ENCODE data around the gene LZIC. TPM values are rescaled to one million over a fixed set of nuclear protein-coding genes. Genes with fewer than 3 reads are reported as not detected.
A peak's percentile ranks its signal among the peaks of the same experiment; 100 is the strongest.

The LZIC gene
- polyA plus RNA-seq, 2 of the 4 experiments (the other 2 are of a cell fraction): 24.5 to 29.0 TPM

- no CpG with 5 or more reads among the region's 55 CpGs for WGBS (ENCODE audit: missing lambda C conversion rate)
- CTCF ChIA-PET: no interaction called here
- ATAC-seq (peak; percentile 71 to 89), DNase-seq (ENCODE audit: low read depth in 1 of 2, low spot score in 1 of 2) (peak in 1 of 2 experiments; percentile 62), FAIRE-seq (no peak)
- Histone ChIP-seq H3K9me3 (no peaks in the 10 kb centered on the region), H3K4me3 (peak within 1 kb of the TSS; percentile 92), H3K4me2 (peak within 1 kb of the TSS; percentile 96), H3K4me1 (peaks cover 13% of the 10 kb centered on the region; the same call in 2 of the 3 replicates), H3K27ac (peak within 1 kb of the TSS; percentile 81 to 89)
- TF ChIP-seq CBX2 (IDR thresholded peaks at IDR 0.05; ENCODE audit: borderline replicate concordance, low read depth) (no peak), EP300 (IDR thresholded peaks at IDR 0.05) (no peak), TFCP2L1 (CRISPR knock-in tag; IDR thresholded peaks at IDR 0.05) (no peak), POLR2A (IDR thresholded peaks at IDR 0.05; ENCODE audit: low read length) (peak; percentile 44), HMGXB4 (CRISPR knock-in tag; IDR thresholded peaks at IDR 0.05; ENCODE audit: borderline replicate concordance) (no peak), CBX8 (IDR thresholded peaks at IDR 0.05) (no peak), FOXS1 (CRISPR knock-in tag; IDR thresholded peaks at IDR 0.05) (no peak)
- POLR2A ChIA-PET: no interaction called here
These were observed 33.1 kb downstream of the LZIC start, which contains the start of gene CTNNBIP1 for GRCh38 chr1:9910076-9910422. CTNNBIP1 (minus strand) TSS chr1:9910269; CDS start chr1:9872064, 38,205 bp downstream.

GRCh38 chr1:9909234-9910046 lies 33.8 kb downstream of the LZIC start:
- Histone ChIP-seq H3K4me3 (peak overlapping the region; percentile 92), H3K4me2 (peak overlapping the region; percentile 96), H3K4me1 (peaks cover 13% of the 10 kb centered on the region; the same call in 2 of the 3 replicates), H3K27ac (peak overlapping the region; percentile 81 to 89), H3K9me3 (no peaks in the 10 kb centered on the region)
- no peak for DNase-seq (ENCODE audit: low read depth in 1 of 2, low spot score in 1 of 2)
- CTCF ChIA-PET: no interaction called here
- TF ChIP-seq MAZ (IDR thresholded peaks at IDR 0.05; ENCODE audit: borderline replicate concordance, low read depth, low read length) (no peak), HMGXB4 (CRISPR knock-in tag; IDR thresholded peaks at IDR 0.05; ENCODE audit: borderline replicate concordance) (no peak), RFX5 (IDR thresholded peaks at IDR 0.05) (no peak), JUNB (IDR thresholded peaks at IDR 0.05) (no peak), HOXA7 (CRISPR knock-in tag; IDR thresholded peaks at IDR 0.05) (no peak), SMC3 (IDR thresholded peaks at IDR 0.05) (no peak), HOXB13 (CRISPR knock-in tag; IDR thresholded peaks at IDR 0.05; ENCODE audit: low read depth) (no peak), TP53 (CRISPR knock-in tag; IDR thresholded peaks at IDR 0.05) (no peak), ATOH8 (CRISPR knock-in tag; IDR thresholded peaks at IDR 0.05; ENCODE audit: low read depth) (no peak), CHD4 (IDR thresholded peaks at IDR 0.05; ENCODE audit: borderline replicate concordance) (no peak), BCL3 (IDR thresholded peaks at IDR 0.05) (no peak), NFE2L2 (conservative IDR thresholded peaks at IDR 0.05; ENCODE audit: low read length) (no peak), MYC (IDR thresholded peaks at IDR 0.05; ENCODE audit: borderline replicate concordance, low read length) (no peak), HDAC2 (IDR thresholded peaks at IDR 0.05) (no peak), ZC3H11A (IDR thresholded peaks at IDR 0.05) (no peak), KDM1A (IDR thresholded peaks at IDR 0.05; ENCODE audit: low read depth) (no peak)
- TF ChIP-seq, protein P1, sequence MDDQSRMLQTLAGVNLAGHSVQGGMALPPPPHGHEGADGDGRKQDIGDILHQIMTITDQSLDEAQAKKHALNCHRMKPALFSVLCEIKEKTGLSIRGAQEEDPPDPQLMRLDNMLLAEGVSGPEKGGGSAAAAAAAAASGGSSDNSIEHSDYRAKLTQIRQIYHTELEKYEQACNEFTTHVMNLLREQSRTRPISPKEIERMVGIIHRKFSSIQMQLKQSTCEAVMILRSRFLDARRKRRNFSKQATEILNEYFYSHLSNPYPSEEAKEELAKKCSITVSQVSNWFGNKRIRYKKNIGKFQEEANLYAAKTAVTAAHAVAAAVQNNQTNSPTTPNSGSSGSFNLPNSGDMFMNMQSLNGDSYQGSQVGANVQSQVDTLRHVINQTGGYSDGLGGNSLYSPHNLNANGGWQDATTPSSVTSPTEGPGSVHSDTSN (IDR thresholded peaks at IDR 0.05): no peak
- TF ChIP-seq, protein P2, sequence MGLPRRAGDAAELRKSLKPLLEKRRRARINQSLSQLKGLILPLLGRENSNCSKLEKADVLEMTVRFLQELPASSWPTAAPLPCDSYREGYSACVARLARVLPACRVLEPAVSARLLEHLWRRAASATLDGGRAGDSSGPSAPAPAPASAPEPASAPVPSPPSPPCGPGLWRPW (IDR thresholded peaks at IDR 0.05): no peak
- TF ChIP-seq, protein P3, sequence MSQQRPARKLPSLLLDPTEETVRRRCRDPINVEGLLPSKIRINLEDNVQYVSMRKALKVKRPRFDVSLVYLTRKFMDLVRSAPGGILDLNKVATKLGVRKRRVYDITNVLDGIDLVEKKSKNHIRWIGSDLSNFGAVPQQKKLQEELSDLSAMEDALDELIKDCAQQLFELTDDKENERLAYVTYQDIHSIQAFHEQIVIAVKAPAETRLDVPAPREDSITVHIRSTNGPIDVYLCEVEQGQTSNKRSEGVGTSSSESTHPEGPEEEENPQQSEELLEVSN (IDR thresholded peaks at IDR 0.05; ENCODE audit: borderline replicate concordance, low read depth): no peak
- 8% methylated on average over 26 of the region's 47 CpGs for WGBS (ENCODE audit: missing lambda C conversion rate)
- peak in 1 of 2 experiments; percentile 12; a peak in 2 of 6 replicates for ATAC-seq
- FAIRE-seq: no peak
- POLR2A ChIA-PET: no interaction called here

Measured in A549 (cell line).